Stomach (tissue), 9 donors: ENCODE measurements around the gene BHMT2. TPM values are rescaled to one million over a fixed set of nuclear protein-coding genes. Genes with fewer than 3 reads are reported as not detected.

Experiments used
- DNase-seq, 2 donors: peaks; one replicate each; pipeline versions ENCODE4 v3.0.0 to v3.0.0-alpha.2; 2013 to 2019
- H3K27ac ChIP-seq, 5 donors: fragments of 200-600 bp in 4 of 5; sonication (generic) in 4 of 5; one replicate each; pipeline ENCODE4 v1.5.1; 2013 to 2019; ENCODE audit warnings: mild to moderate bottlenecking in 1 of 5, moderate library complexity in 1 of 5
- H3K27me3 ChIP-seq, 3 donors: fragments of 200-600 bp; sonication (generic); one replicate each; pipeline ENCODE4 v1.5.1; 2017 to 2019; ENCODE audit warnings: mixed run types in 1 of 3
- H3K36me3 ChIP-seq, 4 donors: fragments of 200-600 bp; sonication (generic); 1 replicate in 3 of 4; 2 replicates in 1 of 4; pipeline ENCODE4 v1.5.1; 2016 to 2019
- H3K4me1 ChIP-seq, 4 donors: fragments of 200-600 bp; sonication (generic); one replicate each; pipeline ENCODE4 v1.5.1; 2016 to 2019
- H3K4me3 ChIP-seq, 4 donors: fragments of 200-600 bp; sonication (generic) in 3 of 4; one replicate each; pipeline ENCODE4 v1.5.1; 2016 to 2019; ENCODE audit warnings: mild to moderate bottlenecking in 1 of 4
- H3K9me3 ChIP-seq, 4 donors: fragments of 200-600 bp; sonication (generic); one replicate each; pipeline ENCODE4 v1.5.1; 2016 to 2019
- EP300 ChIP-seq: sonication (generic); formaldehyde crosslinking; IDR thresholded peaks from one replicate; pipeline ENCODE4 v1.6.1; 2017; ENCODE audit warnings: antibody characterized with exemption
- POLR2A ChIP-seq, 4 donors: fragments of 450-650 bp; IDR thresholded peaks; one replicate each; pipeline ENCODE4 v1.6.1; 2016; ENCODE audit warnings: antibody characterized with exemption in 4 of 4, control low read depth in 2 of 4, mild to moderate bottlenecking in 1 of 4, moderate library complexity in 1 of 4
- POLR2AphosphoS5 ChIP-seq, 3 donors: sonication (generic); formaldehyde crosslinking; IDR thresholded peaks; one replicate each; pipeline ENCODE4 v1.6.1; 2016; ENCODE audit warnings: antibody characterized with exemption in 3 of 3
- WGBS, 5 donors: extraction: QIAGEN DNeasy Blood & Tissue Kit in 3 of 5; methylation state at CpG; one replicate each; pipeline versions ENCODE4 v1.1.5 to v1.1.7; 2013 to 2018; 5-methylcytosine and 5-hydroxymethylcytosine counted together
- intact Hi-C: fragments of 100-400 bp; cut with DNase I; formaldehyde crosslinking; loops from one replicate; pipeline ENCODE4 v1.15.1; 2023; ENCODE audit warnings: low total_unique reads
- polyA plus RNA-seq, 3 donors: library from polyadenylated mRNA; stranded (reverse); fragments of 200-250 nt; gene quantifications; one replicate each; pipeline ENCODE4 v1.2.3, GENCODE V29; 2013
- total RNA-seq, 5 donors: library from RNA; depleted of rRNA; stranded (reverse); fragments of >200 nt; gene quantifications; one replicate each; pipeline versions ENCODE4 v1.1.0 to v1.2.3, GENCODE V29; 2014 to 2016
- TF ChIP-seq, protein P1 (sequence below), 7 experiments: fragments of 450-650 bp in 4 of 7; fragments of 200-600 bp in 3 of 7; sonication (generic) in 3 of 7; IDR thresholded peaks; one replicate each; pipeline ENCODE4 v1.5.1; 2016 to 2019; ENCODE audit warnings: antibody characterized with exemption in 7 of 7, control low read depth in 2 of 7, mild to moderate bottlenecking in 1 of 7
- donor health status: healthy with polysubstance abuse.
- donor health status: Bipolar disorder and iron deficiency.
- donor health status: healthy.

The BHMT2 gene
- total and polyA plus RNA-seq, 8 donors = 0.45 to 10.6 (median 5.1) TPM

DNA sequence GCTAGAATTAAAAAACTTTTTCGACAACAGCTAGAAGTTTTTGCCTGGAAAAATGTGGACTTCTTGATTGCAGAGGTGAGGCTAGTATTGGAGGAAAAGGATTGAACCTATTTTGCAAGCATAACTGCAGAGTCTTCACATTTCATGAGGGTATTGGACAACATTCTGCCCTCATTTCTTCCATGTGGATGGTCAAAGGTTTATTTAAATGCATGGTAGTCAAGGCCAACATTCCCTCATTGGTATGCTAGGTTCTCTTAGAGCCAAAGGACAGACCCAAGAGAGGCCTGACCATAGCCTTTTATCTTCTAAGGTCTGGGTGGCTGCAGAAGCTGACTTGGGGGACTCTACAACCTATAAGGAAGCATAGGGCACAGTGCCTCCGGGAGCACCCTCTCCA, 11.2 kb downstream of the BHMT2 start:
- intact Hi-C loops = no loop called here
- Histone ChIP-seq H3K4me1 (peaks cover 0 to 18% (median 7%) of the 10 kb centered on the region in 4 donors), H3K36me3 (peaks cover 0 to 29% (median 0%) of the 10 kb centered on the region in 4 donors), H3K9me3 (no peaks in the 10 kb centered on the region), H3K27ac (no peak overlapping the region), H3K4me3 (no peak overlapping the region), H3K27me3 (no peaks in the 10 kb centered on the region)
- 77 to 95% (median 86%) methylated on average over 2 of the region's 2 CpGs for WGBS, 5 donors
- DNase-seq = no peak
- TF ChIP-seq POLR2A (IDR thresholded peaks at IDR 0.05) = no peak

DNA sequence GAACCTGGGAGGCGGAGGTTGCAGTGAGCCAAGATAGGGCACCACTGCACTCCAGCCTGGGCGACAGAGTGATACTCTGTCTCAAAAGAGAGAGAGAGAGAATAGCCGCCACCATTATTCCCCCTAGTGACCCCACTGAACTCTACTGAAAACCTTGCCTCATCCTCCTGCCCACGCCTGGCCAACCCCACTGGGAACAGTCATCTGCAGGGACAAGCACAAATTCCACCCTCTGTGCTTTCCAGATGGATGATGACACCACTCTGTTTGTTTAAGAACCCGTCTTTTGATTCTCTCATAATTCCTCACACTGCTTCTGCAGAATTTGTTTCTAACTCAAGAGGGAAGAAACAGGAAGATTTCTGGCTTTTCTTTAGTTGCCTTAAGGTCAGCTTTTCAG, 12.2 kb downstream of the BHMT2 start:
- intact Hi-C loops = no loop called here

DNA sequence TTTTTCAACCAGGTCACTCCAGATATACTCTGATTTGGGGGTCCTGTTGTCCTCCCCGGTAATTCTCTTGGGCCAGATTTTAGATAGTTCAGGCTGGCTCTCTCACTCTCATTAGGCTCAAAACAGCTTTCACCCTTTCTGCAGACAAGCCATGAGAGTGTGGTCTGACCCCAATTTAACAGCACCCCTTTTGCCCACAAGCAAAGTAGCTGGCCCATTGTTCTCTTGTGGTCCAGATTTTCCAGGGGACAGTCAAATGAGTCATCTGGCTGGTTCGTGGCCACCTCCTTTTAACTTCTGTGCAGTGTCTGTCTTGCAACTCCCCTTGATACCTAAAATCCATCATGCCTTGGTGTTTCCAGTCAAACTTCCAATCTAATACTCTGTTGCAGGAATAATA, 16.5 kb downstream of the BHMT2 start:
- no peaks in the 10 kb centered on the region for H3K27me3 ChIP-seq
- H3K9me3 ChIP-seq = no peaks in the 10 kb centered on the region
- H3K4me3 ChIP-seq = no peak overlapping the region
- H3K36me3 ChIP-seq = peaks cover 0 to 10% (median 0%) of the 10 kb centered on the region in 4 donors
- no peak for DNase-seq
- 57 to 77% (median 74%) methylated on average over 2 of the region's 2 CpGs for WGBS, 5 donors
- intact Hi-C loops = no loop called here
- H3K27ac ChIP-seq = no peak overlapping the region
- TF ChIP-seq POLR2A (IDR thresholded peaks at IDR 0.05) (no peak), POLR2AphosphoS5 (IDR thresholded peaks at IDR 0.05) (no peak), EP300 (no peak)
- TF ChIP-seq, protein P1, sequence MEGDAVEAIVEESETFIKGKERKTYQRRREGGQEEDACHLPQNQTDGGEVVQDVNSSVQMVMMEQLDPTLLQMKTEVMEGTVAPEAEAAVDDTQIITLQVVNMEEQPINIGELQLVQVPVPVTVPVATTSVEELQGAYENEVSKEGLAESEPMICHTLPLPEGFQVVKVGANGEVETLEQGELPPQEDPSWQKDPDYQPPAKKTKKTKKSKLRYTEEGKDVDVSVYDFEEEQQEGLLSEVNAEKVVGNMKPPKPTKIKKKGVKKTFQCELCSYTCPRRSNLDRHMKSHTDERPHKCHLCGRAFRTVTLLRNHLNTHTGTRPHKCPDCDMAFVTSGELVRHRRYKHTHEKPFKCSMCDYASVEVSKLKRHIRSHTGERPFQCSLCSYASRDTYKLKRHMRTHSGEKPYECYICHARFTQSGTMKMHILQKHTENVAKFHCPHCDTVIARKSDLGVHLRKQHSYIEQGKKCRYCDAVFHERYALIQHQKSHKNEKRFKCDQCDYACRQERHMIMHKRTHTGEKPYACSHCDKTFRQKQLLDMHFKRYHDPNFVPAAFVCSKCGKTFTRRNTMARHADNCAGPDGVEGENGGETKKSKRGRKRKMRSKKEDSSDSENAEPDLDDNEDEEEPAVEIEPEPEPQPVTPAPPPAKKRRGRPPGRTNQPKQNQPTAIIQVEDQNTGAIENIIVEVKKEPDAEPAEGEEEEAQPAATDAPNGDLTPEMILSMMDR (IDR thresholded peaks at IDR 0.05) = no peak
- H3K4me1 ChIP-seq = peaks cover 0 to under 1% (median 0%) of the 10 kb centered on the region in 4 donors

More for the DNA sequence above, 12.2 kb downstream of the BHMT2 start:
- Histone ChIP-seq H3K4me3 (no peak overlapping the region), H3K36me3 (peaks cover 0 to 29% (median 0%) of the 10 kb centered on the region in 4 donors), H3K4me1 (peaks cover 0 to 13% (median 4%) of the 10 kb centered on the region in 4 donors), H3K27ac (no peak overlapping the region), H3K9me3 (no peaks in the 10 kb centered on the region), H3K27me3 (no peaks in the 10 kb centered on the region)
- TF ChIP-seq, protein P1 (IDR thresholded peaks at IDR 0.05) = no peak
- TF ChIP-seq EP300 = no peak
- TF ChIP-seq POLR2AphosphoS5 (IDR thresholded peaks at IDR 0.05) = no peak
- no peak for TF ChIP-seq POLR2A (IDR thresholded peaks at IDR 0.05)
- 90 to 95% (median 92%) methylated on average over 5 of the region's 5 CpGs for WGBS, 5 donors
- DNase-seq = no peak

DNA sequence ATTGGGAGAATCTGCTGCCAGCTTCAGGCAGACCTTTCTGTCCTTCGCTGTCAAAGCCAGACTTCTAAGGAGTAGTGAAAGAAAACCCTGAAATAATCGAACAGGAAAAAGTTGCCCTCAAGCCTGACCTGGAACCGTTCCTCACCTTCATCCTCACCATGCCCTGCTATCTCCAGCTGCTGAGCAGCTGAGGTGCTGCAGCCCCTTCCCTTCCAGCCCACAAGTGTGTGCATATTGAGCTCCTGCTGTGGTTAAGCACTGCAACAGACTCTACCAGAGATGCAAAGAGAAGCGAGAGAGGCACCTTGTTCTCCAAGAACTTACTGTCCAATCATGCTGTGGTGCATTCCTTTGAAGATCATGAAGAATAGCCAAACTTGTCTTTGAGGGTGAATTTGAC, 18.9 kb downstream of the BHMT2 start:
- Histone ChIP-seq H3K4me1 (peaks cover 0 to 5% (median 1%) of the 10 kb centered on the region in 4 donors), H3K4me3 (no peak overlapping the region), H3K27ac (no peak overlapping the region), H3K36me3 (peaks cover 0 to 6% (median 0%) of the 10 kb centered on the region in 4 donors), H3K9me3 (no peaks in the 10 kb centered on the region), H3K27me3 (no peaks in the 10 kb centered on the region)
- TF ChIP-seq, protein P1 (IDR thresholded peaks at IDR 0.05) = no peak
- no peak for TF ChIP-seq POLR2AphosphoS5 (IDR thresholded peaks at IDR 0.05)
- TF ChIP-seq EP300 = no peak
- TF ChIP-seq POLR2A (IDR thresholded peaks at IDR 0.05) = no peak
- intact Hi-C loops = no loop called here
- 76 to 81% (median 80%) methylated on average over 4 of the region's 4 CpGs for WGBS, 5 donors
- DNase-seq = no peak

DNA sequence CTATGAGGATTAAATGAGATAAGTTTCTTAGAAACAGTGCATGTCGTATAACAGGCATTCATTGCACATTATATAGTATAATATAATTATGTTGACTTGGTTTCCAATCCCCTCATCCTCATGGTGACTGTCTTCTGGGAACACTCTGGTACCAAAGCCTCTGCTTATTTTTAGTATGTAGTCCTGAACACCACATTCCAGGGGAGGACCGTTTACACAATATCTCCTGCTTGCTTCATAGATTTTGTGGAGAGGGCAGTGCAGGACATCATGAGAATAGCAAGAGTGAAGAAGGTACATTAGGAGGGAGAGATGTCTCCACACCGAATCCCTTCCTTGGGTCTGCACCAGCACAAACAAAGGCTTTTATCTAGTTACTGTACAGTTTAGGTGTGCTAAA, 21.5 kb downstream of the BHMT2 start:
- H3K27ac ChIP-seq = no peak overlapping the region

More for the DNA sequence above, 21.5 kb downstream of the BHMT2 start:
- 56 to 69% (median 67%) methylated on average over 3 of the region's 3 CpGs for WGBS, 5 donors
- H3K4me1 ChIP-seq = peaks cover 0 to 14% (median 6%) of the 10 kb centered on the region in 4 donors
- H3K27me3 ChIP-seq = no peaks in the 10 kb centered on the region
- no peak for TF ChIP-seq POLR2A (IDR thresholded peaks at IDR 0.05)
- TF ChIP-seq EP300 = no peak
- no peak for TF ChIP-seq POLR2AphosphoS5 (IDR thresholded peaks at IDR 0.05)
- TF ChIP-seq, protein P1 (IDR thresholded peaks at IDR 0.05) = no peak
- no peak overlapping the region for H3K4me3 ChIP-seq
- H3K36me3 ChIP-seq = no peaks in the 10 kb centered on the region
- DNase-seq = no peak
- H3K9me3 ChIP-seq = no peaks in the 10 kb centered on the region
- intact Hi-C loops = no loop called here
